ENCODE data around the gene CMSS1. TPM values are rescaled to one million over a fixed set of nuclear protein-coding genes. Genes with fewer than 3 reads are reported as not detected.

Gene CMSS1
- total and polyA plus RNA-seq, 4 donors: 3.8 to 19.5 (median 7.5) TPM

GRCh38 chr3:100111728-100112127 is 294.1 kb downstream of the CMSS1 start:
- Histone ChIP-seq H3K4me3 (ENCODE audit: low read depth in 1 of 3, low read length in 3 of 3) (no peak overlapping the region), H3K9ac (ENCODE audit: low read depth in 1 of 2, low read length in 2 of 2) (no peak overlapping the region), H3K36me3 (ENCODE audit: control insufficient read depth in 4 of 4, insufficient read depth in 3 of 4, low read depth in 1 of 4, low read length in 3 of 4) (no peaks in the 10 kb centered on the region), H3K4me1 (ENCODE audit: control insufficient read depth in 4 of 4, insufficient read depth in 4 of 4, low read length in 3 of 4) (peaks cover 0 to 10% (median 3%) of the 10 kb centered on the region in 4 donors), H3K27ac (ENCODE audit: low read depth in 1 of 2, low read length in 2 of 2) (no peak overlapping the region), H3K27me3 (ENCODE audit: control insufficient read depth in 4 of 4, insufficient read depth in 4 of 4, low read length in 3 of 4) (no peaks in the 10 kb centered on the region), H3K9me3 (ENCODE audit: control insufficient read depth in 4 of 4, low read length in 3 of 4) (no peaks in the 10 kb centered on the region)
- 95% methylated on average over 1 of the region's 1 CpG for WGBS
- no peak for TF ChIP-seq TAF1 (conservative IDR thresholded peaks at IDR 0.05)
- no peak for TF ChIP-seq RXRA (IDR thresholded peaks at IDR 0.05)
- DNase-seq (ENCODE audit: low spot score): no peak

- no peaks in the 10 kb centered on the region for H3K36me3 ChIP-seq (ENCODE audit: control insufficient read depth in 4 of 4, insufficient read depth in 3 of 4, low read depth in 1 of 4, low read length in 3 of 4)
- peaks cover 0 to under 1% (median 0%) of the 10 kb centered on the region in 4 donors for H3K4me1 ChIP-seq (ENCODE audit: control insufficient read depth in 4 of 4, insufficient read depth in 4 of 4, low read length in 3 of 4)
- no peak overlapping the region for H3K9ac ChIP-seq (ENCODE audit: low read depth in 1 of 2, low read length in 2 of 2)
- H3K27ac ChIP-seq (ENCODE audit: low read depth in 1 of 2, low read length in 2 of 2): no peak overlapping the region
- no peaks in the 10 kb centered on the region for H3K27me3 ChIP-seq (ENCODE audit: control insufficient read depth in 4 of 4, insufficient read depth in 4 of 4, low read length in 3 of 4)
- 94% methylated on average over 7 of the region's 7 CpGs for WGBS
- no peaks in the 10 kb centered on the region for H3K9me3 ChIP-seq (ENCODE audit: control insufficient read depth in 4 of 4, low read length in 3 of 4)
- TF ChIP-seq ZBTB33 (IDR thresholded peaks at IDR 0.05) (no peak), YY1 (IDR thresholded peaks at IDR 0.05) (no peak), FOXA1 (IDR thresholded peaks at IDR 0.05) (no peak), HNF4A (conservative IDR thresholded peaks at IDR 0.05) (no peak), GABPA (IDR thresholded peaks at IDR 0.05 in 1 of 2, conservative IDR thresholded peaks at IDR 0.05 in 1 of 2) (no peak), CTCF (IDR thresholded peaks at IDR 0.05; ENCODE audit: low read depth, low read length, missing input control) (no peak), EGR1 (IDR thresholded peaks at IDR 0.05; ENCODE audit: low read depth in 2 of 2) (no peak), TAF1 (conservative IDR thresholded peaks at IDR 0.05) (no peak)
- DNase-seq (ENCODE audit: low spot score): no peak
- no peak overlapping the region for H3K4me3 ChIP-seq (ENCODE audit: low read depth in 1 of 3, low read length in 3 of 3)
These were observed 296.2 kb downstream of the CMSS1 start for GRCh38 chr3:100113723-100114412.

- Histone ChIP-seq H3K9me3 (ENCODE audit: control insufficient read depth in 4 of 4, low read length in 3 of 4) (no peaks in the 10 kb centered on the region), H3K27me3 (ENCODE audit: control insufficient read depth in 4 of 4, insufficient read depth in 4 of 4, low read length in 3 of 4) (no peaks in the 10 kb centered on the region), H3K36me3 (ENCODE audit: control insufficient read depth in 4 of 4, insufficient read depth in 3 of 4, low read depth in 1 of 4, low read length in 3 of 4) (no peaks in the 10 kb centered on the region), H3K4me1 (ENCODE audit: control insufficient read depth in 4 of 4, insufficient read depth in 4 of 4, low read length in 3 of 4) (no peaks in the 10 kb centered on the region), H3K9ac (ENCODE audit: low read depth in 1 of 2, low read length in 2 of 2) (no peak within 1 kb of the TSS), H3K27ac (ENCODE audit: low read depth in 1 of 2, low read length in 2 of 2) (no peak within 1 kb of the TSS), H3K4me3 (ENCODE audit: low read depth in 1 of 3, low read length in 3 of 3) (no peak within 1 kb of the TSS)
- no peak for TF ChIP-seq FOXA1 (IDR thresholded peaks at IDR 0.05)
- TF ChIP-seq ZBTB33 (IDR thresholded peaks at IDR 0.05): no peak
- TF ChIP-seq HNF4G (IDR thresholded peaks at IDR 0.05): no peak
- TF ChIP-seq, protein P1, sequence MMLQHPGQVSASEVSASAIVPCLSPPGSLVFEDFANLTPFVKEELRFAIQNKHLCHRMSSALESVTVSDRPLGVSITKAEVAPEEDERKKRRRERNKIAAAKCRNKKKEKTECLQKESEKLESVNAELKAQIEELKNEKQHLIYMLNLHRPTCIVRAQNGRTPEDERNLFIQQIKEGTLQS (IDR thresholded peaks at IDR 0.05): no peak
- TF ChIP-seq YY1 (IDR thresholded peaks at IDR 0.05): no peak
- TF ChIP-seq CTCF (IDR thresholded peaks at IDR 0.05; ENCODE audit: low read depth, low read length, missing input control): no peak
- TF ChIP-seq HNF4A (conservative IDR thresholded peaks at IDR 0.05): no peak
- no peak for DNase-seq (ENCODE audit: low spot score)
- 70% methylated on average over 7 of the region's 7 CpGs for WGBS
These were observed 296.9 kb downstream of the CMSS1 start, which contains the start of gene FILIP1L for GRCh38 chr3:100114413-100115030. Gene FILIP1L, minus strand, starts transcription at chr3:100114501.
